Activated CD8-positive, alpha-beta memory T cell treated with anti-CD3 and anti-CD28 coated beads for 36 hours (primary cell): ENCODE measurements around the gene ARHGAP42. TPM values are rescaled to one million over a fixed set of nuclear protein-coding genes. Genes with fewer than 3 reads are reported as not detected.

Experiments
- CTCF ChIA-PET: fragments of 350-600 bp; sonication (Branson Sonifier 250); formaldehyde crosslinking; loops from one replicate; lab custom pipeline; 2021; ENCODE audit warnings: antibody characterized with exemption; lab: Charles Lee
- POLR2A ChIA-PET: fragments of 350-600 bp; sonication (Branson Sonifier 250); formaldehyde crosslinking; loops from one replicate; lab custom pipeline; 2021; ENCODE audit warnings: antibody characterized with exemption; lab: Charles Lee
- total RNA-seq, 2 experiments: library from RNA; stranded (reverse); gene quantifications; one replicate each; pipeline ENCODE4 v1.2.3, GENCODE V29; 2021

The ARHGAP42 gene
- total RNA-seq, 2 experiments from 2014 or later: 0.34 to 0.44 TPM

GRCh38 chr11:100677796-100678195 is 9.3 kb upstream of the ARHGAP42 start:
- ChIA-PET CTCF (no interaction called here), POLR2A (no interaction called here)

GRCh38 chr11:100680070-100680469 is 7.0 kb upstream of the ARHGAP42 start:
- ChIA-PET CTCF (no interaction called here), POLR2A (no interaction called here)

- POLR2A ChIA-PET: no interaction called here
Observed at GRCh38 chr11:100681064-100681502, 6.0 kb upstream of the ARHGAP42 start.

GRCh38 chr11:100682247-100682969 is 4.7 kb upstream of the ARHGAP42 start:
- POLR2A ChIA-PET: no interaction called here
- CTCF ChIA-PET: no interaction called here

More at GRCh38 chr11:100681064-100681502, 6.0 kb upstream of the ARHGAP42 start:
- CTCF ChIA-PET: no interaction called here

- POLR2A ChIA-PET: no interaction called here
- CTCF ChIA-PET: no interaction called here
Observed at GRCh38 chr11:100683126-100683525, 4.0 kb upstream of the ARHGAP42 start.

GRCh38 chr11:100684101-100685065 is 2.7 kb upstream of the ARHGAP42 start:
- POLR2A ChIA-PET: no interaction called here
- CTCF ChIA-PET: no interaction called here

GRCh38 chr11:100686476-100687053 is 523 bp upstream of the ARHGAP42 start:
- CTCF ChIA-PET: no interaction called here
- POLR2A ChIA-PET: no interaction called here

- ChIA-PET CTCF (no interaction called here), POLR2A (no interaction called here)
Observed at GRCh38 chr11:100687630-100688395, 725 bp downstream of the ARHGAP42 start.

GRCh38 chr11:100689141-100689540 is 2.1 kb downstream of the ARHGAP42 start:
- CTCF ChIA-PET: no interaction called here
- POLR2A ChIA-PET: no interaction called here

GRCh38 chr11:100691896-100692653 is 5.0 kb downstream of the ARHGAP42 start:
- POLR2A ChIA-PET: no interaction called here
- CTCF ChIA-PET: no interaction called here

GRCh38 chr11:100695911-100696310 is 8.8 kb downstream of the ARHGAP42 start:
- ChIA-PET CTCF (no interaction called here), POLR2A (no interaction called here)

GRCh38 chr11:100703139-100703538 is 16.1 kb downstream of the ARHGAP42 start:
- POLR2A ChIA-PET: no interaction called here
- CTCF ChIA-PET: no interaction called here

GRCh38 chr11:100703801-100704575 is 16.9 kb downstream of the ARHGAP42 start:
- ChIA-PET CTCF (no interaction called here), POLR2A (no interaction called here)

GRCh38 chr11:100705447-100705846 is 18.4 kb downstream of the ARHGAP42 start:
- ChIA-PET CTCF (no interaction called here), POLR2A (no interaction called here)

GRCh38 chr11:100706179-100706578 is 19.1 kb downstream of the ARHGAP42 start:
- CTCF ChIA-PET: no interaction called here
- POLR2A ChIA-PET: no interaction called here

GRCh38 chr11:100709233-100709957 is 22.3 kb downstream of the ARHGAP42 start:
- POLR2A ChIA-PET: no interaction called here
- CTCF ChIA-PET: no interaction called here

GRCh38 chr11:100711984-100712383 is 24.9 kb downstream of the ARHGAP42 start:
- ChIA-PET POLR2A (no interaction called here), CTCF (no interaction called here)
